K562 (cell line): ENCODE results near the gene SSBP1. TPM values are rescaled to one million over a fixed set of nuclear protein-coding genes. Genes with fewer than 3 reads are reported as not detected.

Source experiments
- ASH1L ChIP-seq: fragments of 450-650 bp; IDR thresholded peaks from 2 replicates; pipeline ENCODE4 v1.6.1; 2018; ENCODE audit warnings: borderline replicate concordance, mild to moderate bottlenecking, low read depth; ENCODE audit not compliant: partially characterized antibody
- COPS2 ChIP-seq: fragments of 450-650 bp; conservative IDR thresholded peaks from 2 replicates; pipeline ENCODE4 v1.6.1; 2016; ENCODE audit warnings: mild to moderate bottlenecking, moderate library complexity
- GATAD2B ChIP-seq: fragments of 450-650 bp; IDR thresholded peaks from 2 replicates; pipeline ENCODE4 v1.6.1; 2017; ENCODE audit warnings: mild to moderate bottlenecking, borderline replicate concordance
- ZEB2 ChIP-seq: fragments of 450-650 bp; IDR thresholded peaks from 2 replicates; pipeline ENCODE4 v1.6.1; 2016
- ZNF212 ChIP-seq: fragments of 450-650 bp; formaldehyde crosslinking; IDR thresholded peaks from 2 replicates; pipeline ENCODE4 v1.4.0; 2020; ENCODE audit warnings: mild to moderate bottlenecking
- polyA plus RNA-seq, 8 experiments: library from polyadenylated mRNA; depleted of rRNA in 4 of 8; stranded (reverse) in 5 of 8; unstranded in 3 of 8; fragments of >200 nt; fragmentation: Nextera tagmentation in 2 of 8; fragmentation: Illumina TruSeq in 1 of 8; extraction: Ambion mirVana in 2 of 8; extraction: Trizol in 1 of 8; gene quantifications; 2 replicates each; pipeline versions ENCODE4 v1.2.1 to v1.2.3, GENCODE V29; 2011 to 2014; ENCODE audit warnings: inconsistent platforms in 1 of 8, missing spikeins in 1 of 8
- total RNA-seq, 7 experiments: library from RNA; depleted of rRNA in 6 of 7; stranded (reverse); fragments of >200 nt in 6 of 7; fragmentation: Illumina TruSeq in 2 of 7; extraction: Trizol in 2 of 7; gene quantifications; 2 replicates each; pipeline versions ENCODE4 v1.2.1 to v1.2.3, GENCODE V29; 2011 to 2021; ENCODE audit warnings: low replicate concordance in 1 of 7
- TF ChIP-seq, protein P1 (sequence below): IDR thresholded peaks from 2 replicates; pipeline ENCODE4 v1.6.1; 2016; ENCODE audit warnings: missing genetic modification characterization, missing compliant biosample characterization
- TF ChIP-seq, protein P2 (sequence below): fragments of 450-650 bp; IDR thresholded peaks from 2 replicates; pipeline ENCODE4 v1.6.1; 2016; ENCODE audit warnings: mild to moderate bottlenecking, moderate library complexity

Gene SSBP1
- total and polyA plus RNA-seq, 9 of the 15 experiments (the other 6 are each of a cell fraction or from before 2014, with no cell fraction given): 404 to 1,996 (median 835) TPM

DNA sequence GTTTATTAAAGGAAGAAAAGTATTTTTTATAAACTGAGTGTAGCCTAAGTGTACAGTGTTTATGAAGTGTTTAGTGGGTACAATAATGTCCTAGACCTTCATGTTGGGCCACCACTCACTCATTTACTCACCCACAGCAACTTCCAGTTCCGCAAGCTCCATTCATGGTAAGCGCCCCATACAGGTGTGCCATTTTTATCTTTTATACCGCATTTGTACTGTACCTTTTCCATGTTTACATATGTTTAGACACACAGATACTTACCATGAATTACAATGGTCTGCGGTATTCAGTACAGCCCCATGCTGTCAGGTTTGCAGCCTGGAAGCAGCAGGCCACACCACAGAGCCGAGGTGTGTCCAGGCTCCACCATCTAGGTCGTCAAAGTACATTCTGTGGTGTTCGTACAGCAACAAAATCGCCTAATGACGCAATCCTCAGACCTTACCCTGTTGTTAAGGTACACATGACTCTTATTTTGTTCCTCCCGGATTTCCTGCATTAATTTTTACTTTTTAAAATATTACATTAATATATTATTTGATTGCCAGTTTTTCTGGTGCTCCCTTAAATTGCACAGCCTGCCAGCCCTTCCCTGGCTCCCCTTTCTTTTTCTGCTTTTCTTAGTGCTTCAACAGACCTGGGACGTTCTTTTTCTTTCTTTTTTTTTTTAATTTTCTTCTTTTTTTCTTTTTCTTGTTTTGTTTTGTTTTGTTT is 881 bp upstream of the SSBP1 start (continued):
- TF ChIP-seq, protein P1, sequence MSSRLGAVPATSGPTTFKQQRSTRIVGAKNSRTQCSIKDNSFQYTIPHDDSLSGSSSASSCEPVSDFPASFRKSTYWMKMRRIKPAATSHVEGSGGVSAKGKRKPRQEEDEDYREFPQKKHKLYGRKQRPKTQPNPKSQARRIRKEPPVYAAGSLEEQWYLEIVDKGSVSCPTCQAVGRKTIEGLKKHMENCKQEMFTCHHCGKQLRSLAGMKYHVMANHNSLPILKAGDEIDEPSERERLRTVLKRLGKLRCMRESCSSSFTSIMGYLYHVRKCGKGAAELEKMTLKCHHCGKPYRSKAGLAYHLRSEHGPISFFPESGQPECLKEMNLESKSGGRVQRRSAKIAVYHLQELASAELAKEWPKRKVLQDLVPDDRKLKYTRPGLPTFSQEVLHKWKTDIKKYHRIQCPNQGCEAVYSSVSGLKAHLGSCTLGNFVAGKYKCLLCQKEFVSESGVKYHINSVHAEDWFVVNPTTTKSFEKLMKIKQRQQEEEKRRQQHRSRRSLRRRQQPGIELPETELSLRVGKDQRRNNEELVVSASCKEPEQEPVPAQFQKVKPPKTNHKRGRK (tag): peak; percentile 99
- TF ChIP-seq, protein P2, sequence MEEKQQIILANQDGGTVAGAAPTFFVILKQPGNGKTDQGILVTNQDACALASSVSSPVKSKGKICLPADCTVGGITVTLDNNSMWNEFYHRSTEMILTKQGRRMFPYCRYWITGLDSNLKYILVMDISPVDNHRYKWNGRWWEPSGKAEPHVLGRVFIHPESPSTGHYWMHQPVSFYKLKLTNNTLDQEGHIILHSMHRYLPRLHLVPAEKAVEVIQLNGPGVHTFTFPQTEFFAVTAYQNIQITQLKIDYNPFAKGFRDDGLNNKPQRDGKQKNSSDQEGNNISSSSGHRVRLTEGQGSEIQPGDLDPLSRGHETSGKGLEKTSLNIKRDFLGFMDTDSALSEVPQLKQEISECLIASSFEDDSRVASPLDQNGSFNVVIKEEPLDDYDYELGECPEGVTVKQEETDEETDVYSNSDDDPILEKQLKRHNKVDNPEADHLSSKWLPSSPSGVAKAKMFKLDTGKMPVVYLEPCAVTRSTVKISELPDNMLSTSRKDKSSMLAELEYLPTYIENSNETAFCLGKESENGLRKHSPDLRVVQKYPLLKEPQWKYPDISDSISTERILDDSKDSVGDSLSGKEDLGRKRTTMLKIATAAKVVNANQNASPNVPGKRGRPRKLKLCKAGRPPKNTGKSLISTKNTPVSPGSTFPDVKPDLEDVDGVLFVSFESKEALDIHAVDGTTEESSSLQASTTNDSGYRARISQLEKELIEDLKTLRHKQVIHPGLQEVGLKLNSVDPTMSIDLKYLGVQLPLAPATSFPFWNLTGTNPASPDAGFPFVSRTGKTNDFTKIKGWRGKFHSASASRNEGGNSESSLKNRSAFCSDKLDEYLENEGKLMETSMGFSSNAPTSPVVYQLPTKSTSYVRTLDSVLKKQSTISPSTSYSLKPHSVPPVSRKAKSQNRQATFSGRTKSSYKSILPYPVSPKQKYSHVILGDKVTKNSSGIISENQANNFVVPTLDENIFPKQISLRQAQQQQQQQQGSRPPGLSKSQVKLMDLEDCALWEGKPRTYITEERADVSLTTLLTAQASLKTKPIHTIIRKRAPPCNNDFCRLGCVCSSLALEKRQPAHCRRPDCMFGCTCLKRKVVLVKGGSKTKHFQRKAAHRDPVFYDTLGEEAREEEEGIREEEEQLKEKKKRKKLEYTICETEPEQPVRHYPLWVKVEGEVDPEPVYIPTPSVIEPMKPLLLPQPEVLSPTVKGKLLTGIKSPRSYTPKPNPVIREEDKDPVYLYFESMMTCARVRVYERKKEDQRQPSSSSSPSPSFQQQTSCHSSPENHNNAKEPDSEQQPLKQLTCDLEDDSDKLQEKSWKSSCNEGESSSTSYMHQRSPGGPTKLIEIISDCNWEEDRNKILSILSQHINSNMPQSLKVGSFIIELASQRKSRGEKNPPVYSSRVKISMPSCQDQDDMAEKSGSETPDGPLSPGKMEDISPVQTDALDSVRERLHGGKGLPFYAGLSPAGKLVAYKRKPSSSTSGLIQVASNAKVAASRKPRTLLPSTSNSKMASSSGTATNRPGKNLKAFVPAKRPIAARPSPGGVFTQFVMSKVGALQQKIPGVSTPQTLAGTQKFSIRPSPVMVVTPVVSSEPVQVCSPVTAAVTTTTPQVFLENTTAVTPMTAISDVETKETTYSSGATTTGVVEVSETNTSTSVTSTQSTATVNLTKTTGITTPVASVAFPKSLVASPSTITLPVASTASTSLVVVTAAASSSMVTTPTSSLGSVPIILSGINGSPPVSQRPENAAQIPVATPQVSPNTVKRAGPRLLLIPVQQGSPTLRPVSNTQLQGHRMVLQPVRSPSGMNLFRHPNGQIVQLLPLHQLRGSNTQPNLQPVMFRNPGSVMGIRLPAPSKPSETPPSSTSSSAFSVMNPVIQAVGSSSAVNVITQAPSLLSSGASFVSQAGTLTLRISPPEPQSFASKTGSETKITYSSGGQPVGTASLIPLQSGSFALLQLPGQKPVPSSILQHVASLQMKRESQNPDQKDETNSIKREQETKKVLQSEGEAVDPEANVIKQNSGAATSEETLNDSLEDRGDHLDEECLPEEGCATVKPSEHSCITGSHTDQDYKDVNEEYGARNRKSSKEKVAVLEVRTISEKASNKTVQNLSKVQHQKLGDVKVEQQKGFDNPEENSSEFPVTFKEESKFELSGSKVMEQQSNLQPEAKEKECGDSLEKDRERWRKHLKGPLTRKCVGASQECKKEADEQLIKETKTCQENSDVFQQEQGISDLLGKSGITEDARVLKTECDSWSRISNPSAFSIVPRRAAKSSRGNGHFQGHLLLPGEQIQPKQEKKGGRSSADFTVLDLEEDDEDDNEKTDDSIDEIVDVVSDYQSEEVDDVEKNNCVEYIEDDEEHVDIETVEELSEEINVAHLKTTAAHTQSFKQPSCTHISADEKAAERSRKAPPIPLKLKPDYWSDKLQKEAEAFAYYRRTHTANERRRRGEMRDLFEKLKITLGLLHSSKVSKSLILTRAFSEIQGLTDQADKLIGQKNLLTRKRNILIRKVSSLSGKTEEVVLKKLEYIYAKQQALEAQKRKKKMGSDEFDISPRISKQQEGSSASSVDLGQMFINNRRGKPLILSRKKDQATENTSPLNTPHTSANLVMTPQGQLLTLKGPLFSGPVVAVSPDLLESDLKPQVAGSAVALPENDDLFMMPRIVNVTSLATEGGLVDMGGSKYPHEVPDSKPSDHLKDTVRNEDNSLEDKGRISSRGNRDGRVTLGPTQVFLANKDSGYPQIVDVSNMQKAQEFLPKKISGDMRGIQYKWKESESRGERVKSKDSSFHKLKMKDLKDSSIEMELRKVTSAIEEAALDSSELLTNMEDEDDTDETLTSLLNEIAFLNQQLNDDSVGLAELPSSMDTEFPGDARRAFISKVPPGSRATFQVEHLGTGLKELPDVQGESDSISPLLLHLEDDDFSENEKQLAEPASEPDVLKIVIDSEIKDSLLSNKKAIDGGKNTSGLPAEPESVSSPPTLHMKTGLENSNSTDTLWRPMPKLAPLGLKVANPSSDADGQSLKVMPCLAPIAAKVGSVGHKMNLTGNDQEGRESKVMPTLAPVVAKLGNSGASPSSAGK: peak; percentile 43; the same call in 1 of the 2 replicates
- 0 out of 2 replicates have a peak, but pooled peaks have one; percentile 47 for TF ChIP-seq ZNF212 (CRISPR knock-in tag)
- TF ChIP-seq ASH1L: peak; percentile 45
- 0 out of 2 replicates have a peak, but pooled peaks have one; percentile 31 for TF ChIP-seq GATAD2B
- TF ChIP-seq COPS2: no peak
- TF ChIP-seq ZEB2: peak; percentile 58; the same call in 1 of the 2 replicates
